Gastroesophageal sphincter (tissue), 4 donors: ENCODE measurements around the gene KRT71. TPM values are rescaled to one million over a fixed set of nuclear protein-coding genes. Genes with fewer than 3 reads are reported as not detected.

ENCODE experiments used
- ATAC-seq: fragments of 150-250 bp; one replicate; pipeline ENCODE4 v1.9.1; 2016; ENCODE audit warnings: mild to moderate bottlenecking, moderate library complexity
- H3K27ac ChIP-seq, 4 donors: fragments of 200-600 bp; sonication (generic) in 3 of 4; 1 replicate in 3 of 4; 2 replicates in 1 of 4; pipeline ENCODE4 v1.5.1; 2016 to 2019
- H3K27me3 ChIP-seq: fragments of 200-600 bp; sonication (generic); one replicate; pipeline ENCODE4 v1.5.1; 2019
- H3K36me3 ChIP-seq, 2 donors: fragments of 200-600 bp; sonication (generic); one replicate each; pipeline ENCODE4 v1.5.1; 2019; ENCODE audit warnings: control low read depth in 1 of 2
- H3K4me1 ChIP-seq, 3 donors: fragments of 200-600 bp; sonication (generic); 1 replicate in 2 of 3; 2 replicates in 1 of 3; pipeline ENCODE4 v1.5.1; 2016 to 2019; ENCODE audit warnings: control low read depth in 2 of 3
- H3K4me3 ChIP-seq, 2 donors: fragments of 200-600 bp; sonication (generic); one replicate each; pipeline ENCODE4 v1.5.1; 2019; ENCODE audit warnings: mild to moderate bottlenecking in 1 of 2, moderate library complexity in 1 of 2
- H3K9me3 ChIP-seq, 3 donors: fragments of 200-600 bp; sonication (generic); one replicate each; pipeline ENCODE4 v1.5.1; 2017 to 2019; ENCODE audit warnings: control low read depth in 2 of 3
- CTCF ChIP-seq, 4 experiments: fragments of 200-600 bp in 2 of 4; fragments of 450-650 bp in 2 of 4; sonication (generic) in 1 of 4; IDR thresholded peaks; one replicate each; pipeline ENCODE4 v1.5.1; 2017 to 2019; ENCODE audit warnings: antibody characterized with exemption in 4 of 4, mild to moderate bottlenecking in 2 of 4, moderate library complexity in 2 of 4
- EP300 ChIP-seq: sonication (generic); formaldehyde crosslinking; IDR thresholded peaks from one replicate; pipeline ENCODE4 v1.6.1; 2017; ENCODE audit warnings: antibody characterized with exemption, mild to moderate bottlenecking
- POLR2A ChIP-seq, 2 donors: fragments of 450-650 bp; IDR thresholded peaks; one replicate each; pipeline ENCODE4 v1.6.1; 2017; ENCODE audit warnings: antibody characterized with exemption in 2 of 2, mild to moderate bottlenecking in 2 of 2, moderate library complexity in 1 of 2
- POLR2AphosphoS5 ChIP-seq: sonication (generic); formaldehyde crosslinking; IDR thresholded peaks from one replicate; pipeline ENCODE4 v1.6.1; 2017; ENCODE audit warnings: antibody characterized with exemption
- WGBS, 2 donors: methylation state at CpG; one replicate each; pipeline ENCODE4 v1.1.5; 2018; ENCODE audit warnings: low coverage in 1 of 2; 5-methylcytosine and 5-hydroxymethylcytosine counted together
- total RNA-seq, 4 donors: library from RNA; depleted of rRNA; stranded (reverse); fragments of >200 nt; gene quantifications; one replicate each; pipeline ENCODE4 v1.1.0, GENCODE V29; 2016

Gene KRT71
- total RNA-seq, 4 donors from 2014 or later = not detected

DNA sequence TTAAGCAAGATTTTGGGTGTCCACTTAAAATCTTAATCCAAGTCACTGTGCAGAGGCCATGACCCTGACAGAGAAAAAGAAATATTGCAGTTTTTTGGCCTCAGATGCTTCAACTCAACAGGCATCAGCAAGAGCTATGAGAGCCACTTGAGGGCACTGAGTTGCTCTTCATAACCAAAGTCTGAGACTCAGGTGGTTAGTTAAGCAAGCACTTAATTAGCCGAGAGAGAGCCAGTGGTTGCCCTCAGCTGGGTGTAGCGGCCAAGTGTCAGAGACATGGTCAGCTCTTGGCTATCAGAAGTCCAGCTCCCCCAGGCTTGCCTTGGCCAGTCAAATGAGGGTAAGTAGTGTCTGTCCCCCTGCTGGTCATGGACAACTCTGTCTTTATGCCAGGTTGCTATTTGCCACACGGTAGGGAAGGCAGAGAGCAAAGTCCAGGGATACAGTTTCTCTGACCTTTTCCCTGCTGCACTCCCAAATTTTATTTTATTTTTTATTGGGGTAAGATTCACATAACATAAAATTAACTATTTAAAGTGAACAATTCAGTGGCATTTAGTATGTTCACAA is 9.0 kb upstream of the KRT71 start:
- H3K27ac ChIP-seq = no peak overlapping the region
- H3K27me3 ChIP-seq = peaks cover 52% of the 10 kb centered on the region
- H3K4me3 ChIP-seq = no peak overlapping the region
- H3K36me3 ChIP-seq = no peaks in the 10 kb centered on the region
- H3K4me1 ChIP-seq = no peaks in the 10 kb centered on the region
- TF ChIP-seq POLR2A (IDR thresholded peaks at IDR 0.05) (no peak), CTCF (IDR thresholded peaks at IDR 0.05) (no peak), EP300 (no peak), POLR2AphosphoS5 (no peak)
- H3K9me3 ChIP-seq = no peaks in the 10 kb centered on the region
- 50% methylated on average over 1 of the region's 3 CpGs for WGBS, 2 donors
- ATAC-seq = no peak

DNA sequence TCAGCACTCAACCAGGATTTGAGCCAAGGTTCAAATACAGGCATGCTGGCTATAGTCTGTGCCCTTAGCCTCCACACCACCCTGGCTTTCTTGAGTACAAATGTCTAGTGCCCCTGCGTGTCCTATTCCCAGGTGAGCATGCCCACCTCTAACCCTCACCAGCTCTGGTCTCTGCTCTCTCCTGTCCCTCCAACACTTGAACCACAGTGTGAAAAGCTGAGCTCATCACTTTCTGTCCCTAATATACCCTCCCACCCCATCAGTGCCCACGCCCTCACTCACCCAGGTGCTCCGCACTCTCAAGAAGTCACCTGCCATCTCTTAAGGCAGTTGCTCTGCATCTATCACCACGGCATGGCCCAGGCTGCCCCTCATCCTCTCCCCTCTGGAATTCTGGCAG is 7.0 kb upstream of the KRT71 start:
- Histone ChIP-seq H3K27me3 (peaks cover 37% of the 10 kb centered on the region), H3K36me3 (no peaks in the 10 kb centered on the region), H3K27ac (no peak overlapping the region), H3K9me3 (no peaks in the 10 kb centered on the region), H3K4me3 (no peak overlapping the region), H3K4me1 (no peaks in the 10 kb centered on the region)
- no peak for ATAC-seq
- no peak for TF ChIP-seq CTCF (IDR thresholded peaks at IDR 0.05)
- TF ChIP-seq POLR2A (IDR thresholded peaks at IDR 0.05) = no peak
- TF ChIP-seq POLR2AphosphoS5 = no peak
- TF ChIP-seq EP300 = no peak
- 80% methylated on average over 4 of the region's 4 CpGs; no CpG with 5 or more reads in 1 of the 2 donors for WGBS, 2 donors

GRCh38 chr12:52558781-52559445 is 6.0 kb upstream of the KRT71 start:
- Histone ChIP-seq H3K36me3 (no peaks in the 10 kb centered on the region), H3K27ac (no peak overlapping the region), H3K4me3 (no peak overlapping the region), H3K4me1 (no peaks in the 10 kb centered on the region), H3K9me3 (no peaks in the 10 kb centered on the region), H3K27me3 (peaks cover 41% of the 10 kb centered on the region)
- 55 to 82% methylated on average over 3 to 4 of the region's 8 CpGs for WGBS, 2 donors
- no peak for ATAC-seq
- TF ChIP-seq POLR2A (IDR thresholded peaks at IDR 0.05) = no peak
- no peak for TF ChIP-seq EP300
- TF ChIP-seq CTCF (IDR thresholded peaks at IDR 0.05) = no peak
- no peak for TF ChIP-seq POLR2AphosphoS5

DNA sequence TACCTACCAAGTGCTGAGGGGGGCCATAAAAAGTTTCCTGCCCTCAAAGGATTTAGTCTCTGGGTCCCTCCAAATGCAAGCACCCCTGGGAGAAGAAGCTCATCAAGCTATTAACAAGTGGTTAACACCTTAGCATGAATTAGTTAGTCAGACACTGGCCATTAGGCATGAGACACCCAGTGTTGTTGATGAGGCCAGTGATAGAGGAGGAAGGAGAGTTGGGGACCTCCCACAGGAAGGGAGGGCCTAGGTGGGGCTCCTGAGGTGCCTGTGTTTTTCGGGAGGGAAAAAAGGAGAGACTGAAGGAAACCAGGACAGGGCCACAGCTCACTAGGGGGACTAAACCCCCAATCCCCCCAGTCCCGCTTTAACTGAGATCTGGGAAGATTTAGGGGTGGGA is 4.5 kb upstream of the KRT71 start:
- Histone ChIP-seq H3K27me3 (peaks cover 36% of the 10 kb centered on the region), H3K4me1 (no peaks in the 10 kb centered on the region), H3K27ac (no peak overlapping the region), H3K4me3 (no peak overlapping the region), H3K36me3 (no peaks in the 10 kb centered on the region), H3K9me3 (no peaks in the 10 kb centered on the region)
- WGBS, 2 donors = 69% methylated on average over 2 of the region's 2 CpGs; no CpG with 5 or more reads in 1 of the 2 donors
- ATAC-seq = no peak
- no peak for TF ChIP-seq POLR2A (IDR thresholded peaks at IDR 0.05)
- TF ChIP-seq CTCF (IDR thresholded peaks at IDR 0.05) = no peak
- no peak for TF ChIP-seq POLR2AphosphoS5
- TF ChIP-seq EP300 = no peak

- Histone ChIP-seq H3K27ac (no peak overlapping the region), H3K27me3 (peaks cover 30% of the 10 kb centered on the region), H3K36me3 (no peaks in the 10 kb centered on the region), H3K4me3 (no peak overlapping the region), H3K4me1 (no peaks in the 10 kb centered on the region), H3K9me3 (no peaks in the 10 kb centered on the region)
- ATAC-seq = no peak
- 63 to 86% methylated on average over 2 to 6 of the region's 6 CpGs for WGBS, 2 donors
- TF ChIP-seq POLR2A (IDR thresholded peaks at IDR 0.05) (no peak), POLR2AphosphoS5 (no peak), EP300 (no peak), CTCF (IDR thresholded peaks at IDR 0.05) (no peak)
Measured at GRCh38 chr12:52555577-52555976, 2.6 kb upstream of the KRT71 start.
